GM18526 (cell line): ENCODE measurements around the gene AOC3.

Experiments used
- POLR2A ChIP-seq: IDR thresholded peaks from 3 replicates; pipeline ENCODE4 v1.6.1; 2011; ENCODE audit not compliant: insufficient read length; ENCODE audit errors: extremely low read depth

Gene AOC3

DNA sequence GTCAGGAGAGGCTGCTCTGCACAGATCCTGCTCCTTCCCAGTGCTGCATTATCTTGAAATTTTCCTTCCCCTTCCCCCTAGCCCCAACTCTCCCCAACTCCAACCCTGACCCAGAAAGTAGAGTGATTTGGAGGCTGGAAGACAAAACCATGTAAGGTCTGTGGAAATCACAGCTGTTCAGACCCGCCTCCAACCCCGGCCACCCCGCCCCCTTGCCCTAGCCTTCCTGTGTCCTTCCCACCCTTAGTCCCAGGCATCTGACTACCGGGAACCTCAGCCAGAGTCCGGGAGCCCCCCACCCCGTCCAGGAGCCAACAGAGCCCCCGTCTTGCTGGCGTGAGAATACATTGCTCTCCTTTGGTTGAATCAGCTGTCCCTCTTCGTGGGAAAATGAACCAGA is at the start of gene AOC3:
AOC3 (plus strand) TSS at position 246 of the 400 bp plus-strand sequence; CDS start at position 391, 145 bp downstream.
- TF ChIP-seq POLR2A = no peak

- no peak for TF ChIP-seq POLR2A
These were observed 47.7 kb upstream of the AOC3 start for GRCh38 chr17:42803074-42803883.

GRCh38 chr17:42804918-42805367 is 46.1 kb upstream of the AOC3 start:
- no peak for TF ChIP-seq POLR2A

GRCh38 chr17:42806249-42806648 is 44.8 kb upstream of the AOC3 start:
- TF ChIP-seq POLR2A = no peak

- no peak for TF ChIP-seq POLR2A
These were observed 41.7 kb upstream of the AOC3 start for GRCh38 chr17:42809250-42809649.

- no peak for TF ChIP-seq POLR2A
These were observed 36.2 kb upstream of the AOC3 start for GRCh38 chr17:42814633-42815399.

GRCh38 chr17:42817866-42818265 is 33.1 kb upstream of the AOC3 start:
- TF ChIP-seq POLR2A = no peak

- TF ChIP-seq POLR2A = no peak
These were observed 32.6 kb upstream of the AOC3 start for GRCh38 chr17:42818379-42818778.

- no peak for TF ChIP-seq POLR2A
These were observed 31.0 kb upstream of the AOC3 start for GRCh38 chr17:42819939-42820535.

- TF ChIP-seq POLR2A = no peak
These were observed 29.8 kb upstream of the AOC3 start for GRCh38 chr17:42821176-42821575.

DNA sequence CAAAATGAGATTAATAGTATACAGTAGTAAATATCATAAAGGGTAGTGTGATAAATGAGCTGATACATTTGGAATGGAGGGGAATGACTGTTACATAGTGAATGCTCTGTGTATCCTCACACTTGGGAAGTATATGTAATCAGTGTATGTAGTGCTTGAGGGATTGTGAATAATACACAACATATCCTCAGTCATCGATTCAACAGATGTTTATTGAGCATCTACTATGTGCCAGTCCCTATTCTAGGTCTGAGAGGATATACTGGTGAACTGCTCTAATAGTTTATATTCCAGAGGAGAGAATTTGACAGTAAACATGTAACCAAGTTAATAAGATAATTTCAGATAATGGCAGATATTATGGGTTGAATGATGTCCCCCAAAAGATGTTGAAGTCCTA is 23.5 kb upstream of the AOC3 start:
- TF ChIP-seq POLR2A = no peak

GRCh38 chr17:42830971-42831370 is 20.0 kb upstream of the AOC3 start:
- TF ChIP-seq POLR2A = no peak

DNA sequence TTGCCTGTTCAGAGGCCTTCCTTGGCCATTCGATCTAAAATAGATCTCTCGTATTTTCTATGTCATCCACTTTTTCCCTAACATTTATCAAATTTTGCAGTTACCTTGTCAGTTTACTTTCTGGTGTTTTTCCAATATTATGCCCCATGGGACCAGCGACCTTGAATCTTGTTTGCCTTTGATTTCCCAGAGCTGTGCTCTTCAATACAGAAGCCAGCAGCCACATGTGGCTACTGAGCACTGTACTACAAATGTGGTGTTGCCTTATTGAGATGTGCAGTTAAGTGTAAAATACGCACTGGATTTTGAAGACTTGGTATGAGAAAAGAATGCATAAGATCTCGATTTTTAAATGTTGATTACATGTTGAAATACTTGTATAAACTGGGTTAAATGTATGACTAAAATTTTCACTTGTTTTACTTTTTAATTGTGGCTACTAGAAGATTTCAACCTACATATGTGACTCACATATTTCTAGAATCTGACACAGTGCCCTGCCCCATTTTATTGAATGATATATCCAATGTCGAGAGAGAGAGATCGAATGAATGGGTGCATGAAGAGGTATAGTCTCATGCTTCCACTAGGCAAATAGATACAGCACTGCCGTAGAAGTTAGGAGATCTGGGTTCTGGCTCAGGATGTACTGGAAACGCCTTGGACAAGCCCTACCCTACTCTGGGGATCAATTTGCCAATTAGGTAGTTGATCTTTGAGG is 18.6 kb upstream of the AOC3 start:
- TF ChIP-seq POLR2A = no peak

- TF ChIP-seq POLR2A = peak; percentile 89
These were observed 17.8 kb upstream of the AOC3 start, which contains the start of gene PSME3 for GRCh38 chr17:42832934-42833766. Gene PSME3 (plus strand): TSS chr17:42833397. CDS start chr17:42833632, 235 bp downstream.
